GOT3 (cell line): ENCODE measurements around the gene USP53.
"Not testable (repeated sequence)": the region's sequence is repeated elsewhere in the genome, so short reads cannot be mapped to it uniquely, and the experiment has no call there.

Experiments
- DNase-seq: peaks from one replicate; lab custom pipeline; 2025; ENCODE audit warnings: mixed read lengths; lab: John Stamatoyannopoulos, UW

Gene USP53

GRCh38 chr4:119271361-119272085, 59.0 kb downstream of the USP53 start:
- no peak for DNase-seq

- not testable (repeated sequence) for DNase-seq
These were observed 67.0 kb downstream of the USP53 start for GRCh38 chr4:119279541-119279940.

DNA sequence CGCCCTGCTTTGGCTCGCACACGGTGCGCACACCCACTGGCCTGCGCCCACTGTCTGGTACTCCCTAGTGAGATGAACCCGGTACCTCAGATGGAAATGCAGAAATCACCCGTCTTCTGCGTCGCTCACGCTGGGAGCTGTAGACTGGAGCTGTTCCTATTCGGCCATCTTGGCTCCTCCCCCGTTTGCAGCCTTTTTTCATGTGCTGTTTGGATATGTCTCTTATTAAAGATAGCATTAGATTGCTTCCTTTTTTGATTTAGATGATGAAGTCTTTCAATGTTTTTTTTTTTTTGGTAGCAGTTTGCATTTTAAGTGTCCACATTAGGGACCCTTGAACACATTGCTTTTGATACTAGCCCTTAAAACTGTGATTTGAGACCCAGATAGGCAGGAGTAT, 67.4 kb downstream of the USP53 start:
- DNase-seq: not testable (repeated sequence)

DNA sequence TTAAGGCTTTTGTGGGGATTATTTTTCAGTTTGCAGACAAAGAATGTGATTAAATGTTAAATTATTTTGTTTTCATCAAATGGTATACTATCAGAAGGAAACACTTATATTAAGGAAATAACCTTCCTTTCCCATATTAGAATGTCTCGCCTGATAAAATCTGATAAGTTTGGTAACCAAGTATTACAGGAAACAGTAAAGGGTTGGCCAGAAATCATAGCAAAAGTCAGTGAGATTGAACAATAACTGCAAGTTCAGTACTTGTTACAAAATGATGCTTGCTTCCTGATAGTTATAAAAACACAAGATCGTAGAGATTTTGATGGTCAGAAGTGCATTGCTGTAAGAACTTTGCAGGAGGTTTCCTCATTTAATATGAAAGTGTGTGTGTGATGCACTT, 68.9 kb downstream of the USP53 start:
- DNase-seq: no peak

DNA sequence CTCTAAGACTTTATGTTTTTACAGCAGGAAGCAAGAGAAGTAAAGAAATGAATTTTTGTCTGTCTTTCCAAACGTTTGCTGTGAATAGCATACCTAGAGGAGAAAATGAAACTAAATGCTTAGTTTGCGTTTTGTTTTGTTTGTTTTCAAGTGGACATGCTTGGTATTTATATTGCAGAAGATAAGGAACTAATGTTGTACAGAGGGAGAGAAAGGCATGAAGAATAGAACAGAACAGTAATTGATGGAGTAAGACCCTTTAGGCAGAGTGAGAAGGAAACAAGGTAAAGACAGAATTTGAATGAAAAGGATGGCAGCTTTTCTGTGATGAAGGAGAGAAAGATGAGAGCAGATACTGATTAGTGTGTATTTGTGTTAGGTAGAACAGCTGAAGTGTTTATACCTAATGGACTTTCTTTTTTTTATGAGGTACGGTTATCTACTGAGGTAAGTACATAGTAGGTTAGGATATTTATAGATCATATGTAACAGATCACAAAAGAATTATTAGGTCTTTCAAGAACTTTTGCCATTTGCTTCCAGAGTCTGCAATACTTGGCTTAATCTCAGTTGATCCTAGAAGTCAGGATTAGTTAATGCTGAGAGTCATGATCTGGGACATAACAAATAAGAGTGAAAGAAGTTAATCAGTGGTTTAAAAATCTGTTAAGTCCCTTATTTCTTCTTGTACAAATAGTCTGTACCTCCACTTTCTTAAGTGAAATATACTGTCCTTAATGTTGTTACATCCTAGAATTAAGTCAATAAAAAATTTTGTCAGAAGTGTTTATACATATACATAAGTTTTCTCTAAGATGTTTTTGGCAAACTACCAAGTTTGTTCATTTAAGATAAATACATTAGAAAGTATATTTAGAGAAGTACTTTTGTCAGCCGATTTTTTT, 72.6 kb downstream of the USP53 start:
- DNase-seq: no peak

DNA sequence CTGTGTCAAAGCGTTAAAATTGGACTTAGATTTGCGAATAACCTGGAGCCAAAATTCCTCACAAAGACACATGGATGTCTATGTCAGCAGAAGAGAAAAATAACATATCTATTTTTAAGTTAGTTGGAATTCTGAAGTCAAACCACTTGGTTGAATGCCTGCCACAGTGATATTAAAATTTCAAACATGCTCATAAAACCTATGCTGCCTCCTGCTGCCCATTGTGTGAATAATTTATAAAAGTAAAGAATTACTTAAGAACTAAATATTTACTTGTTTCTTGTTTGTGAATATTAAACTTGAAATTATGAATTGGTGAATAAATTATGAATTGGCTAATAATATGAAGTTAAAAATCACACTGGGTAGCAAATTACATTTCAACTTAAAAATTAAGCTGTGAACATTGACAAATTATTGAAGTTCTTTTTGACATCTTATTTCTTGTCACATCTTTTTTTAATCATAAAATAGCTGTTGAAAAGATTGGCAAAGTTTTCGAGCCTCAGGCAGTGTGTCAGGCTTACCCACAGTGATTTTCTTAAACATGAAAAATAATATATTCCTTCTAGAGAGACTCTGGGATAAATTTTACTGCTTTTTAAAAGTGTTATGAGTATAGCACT, 74.0 kb downstream of the USP53 start:
- no peak for DNase-seq

DNA sequence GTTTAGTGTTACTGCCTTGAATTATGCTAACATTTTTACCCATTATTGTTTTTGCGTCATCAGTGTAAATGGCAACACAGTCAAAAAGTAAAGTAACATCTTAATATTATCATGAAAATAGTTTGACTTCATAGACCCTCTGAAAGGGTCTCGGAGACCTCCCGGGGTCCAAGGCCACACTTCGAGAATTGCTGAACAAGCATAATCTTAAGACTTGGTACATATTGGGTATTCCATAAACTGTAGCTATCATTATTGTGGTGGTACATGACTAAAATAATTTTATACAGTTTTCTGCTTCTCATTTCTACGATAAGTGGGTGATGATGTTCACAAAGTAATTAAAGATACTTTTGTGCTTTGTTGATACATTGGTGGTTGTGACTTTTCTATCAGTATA, 76.8 kb downstream of the USP53 start:
- no peak for DNase-seq

DNA sequence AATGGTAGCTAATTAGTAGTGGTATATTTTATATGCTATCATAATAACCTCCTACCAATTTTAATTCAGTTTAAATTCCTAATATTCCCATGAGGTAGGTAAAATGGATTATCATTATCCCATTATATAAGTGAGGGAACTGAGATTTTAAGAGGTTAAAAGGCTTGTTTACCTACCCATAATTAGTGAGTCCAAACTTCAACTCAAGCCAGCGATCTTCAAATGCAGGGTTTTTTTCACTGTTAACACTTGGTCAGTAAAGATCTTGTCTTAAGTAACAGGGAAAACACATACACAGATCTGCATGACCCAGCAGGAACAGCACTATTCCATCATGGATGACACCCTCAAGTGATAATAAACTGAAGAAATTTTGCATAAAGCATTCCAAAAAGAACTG, 78.1 kb downstream of the USP53 start:
- DNase-seq: no peak

DNA sequence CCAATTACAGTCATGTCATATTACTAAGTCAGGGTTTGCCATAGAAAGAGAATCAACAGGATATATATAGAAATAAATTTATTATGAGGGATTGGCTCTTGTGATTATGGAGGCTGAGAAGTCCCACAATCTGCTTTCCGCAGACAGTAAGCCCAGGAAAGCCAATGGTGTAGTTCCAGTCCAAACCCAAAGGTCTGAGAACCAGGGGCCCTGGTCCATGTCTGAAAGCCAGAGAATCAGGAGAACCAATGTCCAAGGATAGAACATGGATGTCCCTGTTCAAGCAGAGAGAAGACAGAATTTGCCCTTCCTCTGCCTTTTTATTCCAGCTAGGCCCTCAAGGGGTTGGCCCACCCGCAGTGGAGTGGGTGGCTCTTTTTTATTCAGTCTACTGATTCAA, 83.8 kb downstream of the USP53 start:
- DNase-seq: no peak

DNA sequence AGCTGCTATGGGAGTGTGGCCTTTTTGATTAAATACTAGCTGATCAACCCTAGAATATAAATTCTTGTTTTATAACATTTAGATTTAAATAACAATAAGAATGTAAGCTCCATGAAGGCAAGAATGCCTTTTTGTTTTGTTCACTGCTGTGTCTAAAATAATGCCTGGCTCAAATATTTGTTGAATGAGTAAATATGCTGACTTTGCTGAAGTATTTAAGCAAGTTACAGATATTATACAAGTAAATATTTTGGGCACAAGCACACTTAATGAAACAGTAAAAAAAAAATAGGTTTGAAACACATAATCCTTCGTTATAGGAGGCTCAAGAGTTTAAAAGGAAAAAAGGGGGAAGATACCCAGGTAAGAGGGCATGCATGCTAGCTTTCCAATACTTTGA, 85.3 kb downstream of the USP53 start:
- DNase-seq: no peak

- DNase-seq: no peak
These were observed 86.8 kb downstream of the USP53 start for GRCh38 chr4:119299260-119299671.

GRCh38 chr4:119299741-119300100, 87.2 kb downstream of the USP53 start:
- no peak for DNase-seq

DNA sequence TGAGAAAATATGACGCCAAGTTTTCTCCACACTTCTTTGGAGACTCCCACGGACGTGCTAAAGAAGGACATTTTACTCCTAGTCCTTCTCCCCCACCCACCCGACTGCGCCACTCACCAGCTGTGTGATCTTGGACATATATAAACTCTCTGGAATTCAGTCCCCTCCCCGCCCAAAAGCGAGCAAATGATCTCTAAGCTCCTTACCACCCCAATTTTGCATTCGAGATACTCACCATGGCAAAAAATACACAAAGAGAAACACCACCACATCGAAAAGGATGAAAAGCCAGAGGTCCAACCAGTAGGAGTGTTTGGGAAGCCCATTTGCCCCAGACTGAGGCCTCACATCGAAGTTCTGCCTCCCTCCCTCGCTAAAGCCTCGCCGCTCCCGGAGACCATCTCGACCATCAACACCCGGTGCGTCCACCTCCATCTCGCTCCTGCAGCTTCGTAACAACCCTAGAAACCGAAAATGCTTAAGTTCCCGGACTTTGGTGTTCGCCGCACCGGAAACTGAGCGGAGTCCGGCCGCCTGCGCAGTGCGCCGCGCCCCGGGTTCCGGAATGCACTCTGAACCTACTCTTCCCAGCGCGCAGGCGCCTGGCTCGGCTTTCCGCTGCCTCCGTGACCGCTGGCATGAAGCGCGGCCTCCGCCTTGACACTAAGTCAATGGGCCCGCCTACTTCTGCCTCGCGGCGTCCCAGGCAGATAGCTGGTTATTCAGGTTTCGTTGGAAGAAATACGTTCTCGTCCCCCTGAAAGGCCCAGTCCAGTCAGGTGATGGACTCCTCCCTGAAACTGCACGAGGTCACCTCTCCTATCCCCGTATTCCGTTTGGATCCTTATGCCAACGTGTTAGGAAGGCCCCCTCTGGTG, 87.8 kb downstream of the USP53 start:
- no peak for DNase-seq

- DNase-seq: no peak
These were observed 89.7 kb downstream of the USP53 start for GRCh38 chr4:119302073-119302832.

GRCh38 chr4:119303587-119304305, 91.2 kb downstream of the USP53 start:
- no peak for DNase-seq

DNA sequence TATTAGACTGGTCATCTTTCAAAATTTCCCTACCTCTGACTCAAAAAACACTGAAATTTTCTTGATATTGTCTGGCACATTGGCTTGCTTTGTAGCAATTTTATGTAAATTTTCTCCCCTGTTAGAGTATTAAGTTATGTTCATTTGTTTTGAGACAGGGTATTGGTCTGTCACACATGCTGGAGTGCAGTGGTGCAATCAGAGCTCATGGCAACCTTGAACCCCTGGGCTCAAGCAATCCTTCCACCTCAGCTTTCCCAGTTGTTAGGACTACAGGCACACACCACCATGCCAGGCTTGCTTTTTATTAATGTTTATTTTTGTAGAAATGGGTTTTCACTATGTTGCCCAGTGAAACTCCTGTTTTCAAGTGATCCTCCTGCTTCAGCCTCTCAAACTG, 91.9 kb downstream of the USP53 start:
- DNase-seq: no peak

DNA sequence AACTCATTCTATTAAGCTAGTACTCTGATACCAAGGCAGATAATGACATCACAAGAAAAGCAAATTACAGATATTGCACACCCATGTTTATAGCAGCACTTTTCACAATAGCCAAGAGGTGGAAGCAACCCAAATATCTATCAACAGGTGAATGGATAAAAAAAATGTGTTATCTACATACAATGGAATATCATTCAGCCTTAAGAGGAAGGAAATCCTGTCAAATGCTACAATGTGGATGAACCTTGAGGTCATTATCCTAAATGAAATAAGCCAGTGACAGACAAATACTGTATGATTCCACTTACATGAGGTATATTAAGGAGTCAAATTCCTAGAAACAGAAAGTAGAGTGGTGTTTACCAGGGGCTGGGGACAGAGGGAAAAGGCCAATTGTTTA, 95.1 kb downstream of the USP53 start:
- DNase-seq: no peak

GRCh38 chr4:119310826-119311225, 98.3 kb downstream of the USP53 start:
- DNase-seq: no peak

- DNase-seq: no peak
These were observed 100.7 kb downstream of the USP53 start for GRCh38 chr4:119313237-119313636.

GRCh38 chr4:119314356-119314755, 101.8 kb downstream of the USP53 start:
- no peak for DNase-seq
